Activated CD8-positive, alpha-beta memory T cell treated with anti-CD3 and anti-CD28 coated beads, Interleukin-2, amount 50 U/mL, for 4 hours (primary cell): ENCODE measurements around the gene BLCAP.
A peak's percentile ranks its signal among the peaks of the same experiment; 100 is the strongest.

Experiments used
- DNase-seq: peaks from one replicate; pipeline ENCODE4 v3.0.0-alpha.2; 2020

BLCAP gene

DNA sequence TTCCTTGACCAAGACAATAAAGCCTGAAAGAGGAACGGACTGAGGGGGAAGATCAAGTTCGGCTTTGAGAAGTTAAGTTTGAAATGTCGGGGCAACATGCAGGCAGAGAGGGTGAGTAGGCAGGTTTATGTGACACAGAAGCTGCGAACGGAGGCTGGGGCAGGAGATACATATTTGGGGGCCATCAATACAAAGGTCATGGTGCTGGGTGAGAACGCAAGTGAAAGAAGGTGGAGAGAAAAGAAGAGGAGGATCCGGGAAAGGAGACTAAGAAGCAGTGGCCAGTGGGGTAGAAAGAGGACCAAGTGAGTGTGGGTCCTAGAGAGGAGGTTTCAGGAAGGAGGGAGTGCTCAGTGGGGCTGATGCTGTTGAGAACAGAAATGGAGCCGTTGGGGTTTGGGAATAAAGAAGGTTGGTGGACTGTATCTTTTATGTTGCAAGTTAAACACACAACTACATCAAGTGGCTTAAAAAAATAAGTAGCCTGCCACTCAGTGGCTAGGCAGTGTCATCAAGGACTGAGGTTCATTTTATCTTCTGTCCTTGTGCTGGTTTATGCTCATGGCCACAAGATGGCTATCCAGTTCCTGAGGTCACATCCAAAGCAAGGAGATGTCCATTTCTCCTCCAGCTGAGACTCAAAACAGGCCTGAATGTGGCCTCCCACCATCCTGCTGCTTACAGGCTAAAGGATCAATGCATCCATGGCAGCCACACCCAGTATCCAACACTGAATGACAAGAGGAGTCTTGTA, 1.7 kb upstream of the BLCAP start:
- no peak for DNase-seq

DNA sequence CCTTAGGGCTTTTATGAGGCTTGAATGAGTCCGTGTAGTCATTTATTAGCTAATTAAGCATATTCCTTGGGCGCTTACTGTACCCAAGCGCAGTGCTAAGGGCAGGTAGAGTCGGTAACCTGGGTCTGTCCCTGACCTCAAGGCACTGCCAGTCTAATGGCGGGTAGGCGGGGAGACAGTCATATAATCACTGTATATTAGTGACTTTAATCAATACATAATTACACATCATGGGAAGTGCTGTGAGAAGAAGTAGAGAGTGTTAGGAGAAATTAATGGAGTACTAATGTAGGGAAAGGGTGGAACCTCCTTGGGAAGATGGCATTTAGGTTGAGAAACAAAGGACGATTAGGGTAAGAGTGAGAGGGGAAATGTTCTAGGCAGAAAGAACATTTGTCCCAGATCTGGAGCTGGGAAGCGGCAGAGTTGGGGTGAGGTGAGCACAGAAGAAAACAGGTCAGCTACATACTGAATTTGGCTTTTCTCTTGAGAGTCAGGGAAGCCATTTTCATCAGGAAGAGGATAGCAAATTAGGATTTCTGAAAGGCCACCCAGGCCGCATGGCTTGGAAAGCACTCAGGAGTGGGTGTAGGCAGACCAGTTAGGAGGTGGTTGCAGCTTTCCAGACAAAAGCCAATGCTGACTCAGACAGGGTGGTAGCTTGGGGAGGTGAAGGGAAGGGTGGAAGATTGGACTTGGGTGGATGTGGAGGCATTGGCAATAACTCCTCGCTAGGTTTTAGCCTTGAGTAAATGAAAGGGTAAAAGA, 954 bp upstream of the BLCAP start:
- DNase-seq, result no peak

DNA sequence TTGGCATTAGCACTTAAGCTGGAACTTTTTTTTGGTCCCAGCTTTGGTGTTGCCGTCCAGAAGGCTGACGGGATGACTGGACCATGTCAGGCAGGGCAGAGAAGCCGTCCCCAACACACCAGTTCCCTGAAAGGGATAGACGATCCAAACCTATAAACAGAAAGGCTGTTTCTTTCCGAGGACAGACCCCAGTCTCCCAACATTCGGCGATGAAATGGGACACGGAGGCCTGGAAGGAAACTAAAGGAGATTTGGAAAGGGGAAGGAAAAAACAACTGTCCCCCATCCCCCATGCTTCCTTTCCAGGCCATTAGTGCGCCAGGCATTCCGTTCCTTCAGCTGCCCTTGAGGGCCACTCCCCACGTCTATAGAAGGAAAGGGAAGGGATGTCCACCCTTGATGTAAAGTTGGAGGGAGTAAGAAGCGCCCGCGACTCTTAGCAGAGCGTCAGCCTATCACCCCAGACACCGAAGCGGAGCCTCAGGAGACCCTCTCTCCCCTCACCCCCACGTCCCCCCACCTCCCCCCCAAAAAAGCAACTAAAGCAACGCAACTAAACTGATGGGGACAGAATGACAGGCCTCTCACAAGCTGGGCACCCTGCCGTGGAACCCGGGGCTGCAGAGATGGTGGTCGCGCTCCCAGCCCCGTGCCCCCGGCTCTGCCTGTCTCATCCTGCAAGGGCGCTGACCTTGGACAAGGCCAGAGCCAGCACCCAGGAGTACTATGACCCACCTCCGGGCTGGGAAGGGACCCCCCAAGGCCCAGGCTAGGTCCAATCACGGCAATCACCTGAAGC, 638 bp downstream of the BLCAP start:
- DNase-seq, result no peak

DNA sequence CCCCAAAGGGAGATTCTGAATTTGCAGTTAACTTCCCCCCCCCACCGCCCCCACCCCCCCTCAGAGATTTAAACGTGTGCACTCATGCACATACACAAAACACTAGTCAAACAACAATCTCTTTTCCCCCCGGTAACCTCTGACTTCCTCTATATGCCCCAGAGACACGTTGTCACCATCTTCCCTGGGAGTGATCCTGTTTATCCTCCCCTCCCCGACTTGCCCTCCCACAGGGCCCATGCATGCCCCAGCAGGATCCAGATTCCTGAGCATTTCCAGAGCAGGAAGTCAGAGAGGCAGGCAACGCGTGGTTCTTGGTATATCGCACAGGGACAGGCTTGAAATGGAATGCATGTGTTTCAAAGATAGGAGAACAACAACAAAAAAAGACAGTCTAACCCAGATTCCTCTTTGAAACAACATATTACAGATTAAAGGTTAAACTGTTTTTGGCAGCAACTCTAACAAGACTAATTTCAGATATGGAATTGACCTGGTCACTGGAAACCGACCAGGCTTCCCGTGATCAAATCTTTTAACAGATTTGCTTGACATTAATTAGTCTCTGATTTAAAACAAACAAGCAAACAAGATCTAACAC, 1.3 kb downstream of the BLCAP start:
- DNase-seq, result no peak

DNA sequence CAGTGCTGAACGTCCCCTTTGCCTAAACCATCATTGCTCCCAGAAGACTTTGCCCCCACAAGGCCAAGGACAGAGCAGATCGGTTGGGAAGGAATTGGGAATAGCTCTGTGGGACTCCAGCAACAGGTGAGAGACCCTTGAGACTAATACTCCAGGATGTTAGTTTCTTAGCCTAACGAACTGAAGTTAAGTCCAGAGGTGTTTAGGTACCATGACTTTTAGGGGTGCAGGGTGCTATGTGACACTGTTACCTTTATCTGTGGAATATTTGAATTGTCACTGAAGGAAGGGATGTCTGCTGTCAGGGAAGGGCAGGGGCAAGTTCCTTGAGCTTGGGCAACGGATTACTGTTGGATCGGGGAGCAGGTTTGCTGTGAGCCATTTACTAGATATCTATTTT, 1.9 kb downstream of the BLCAP start:
- no peak for DNase-seq

DNA sequence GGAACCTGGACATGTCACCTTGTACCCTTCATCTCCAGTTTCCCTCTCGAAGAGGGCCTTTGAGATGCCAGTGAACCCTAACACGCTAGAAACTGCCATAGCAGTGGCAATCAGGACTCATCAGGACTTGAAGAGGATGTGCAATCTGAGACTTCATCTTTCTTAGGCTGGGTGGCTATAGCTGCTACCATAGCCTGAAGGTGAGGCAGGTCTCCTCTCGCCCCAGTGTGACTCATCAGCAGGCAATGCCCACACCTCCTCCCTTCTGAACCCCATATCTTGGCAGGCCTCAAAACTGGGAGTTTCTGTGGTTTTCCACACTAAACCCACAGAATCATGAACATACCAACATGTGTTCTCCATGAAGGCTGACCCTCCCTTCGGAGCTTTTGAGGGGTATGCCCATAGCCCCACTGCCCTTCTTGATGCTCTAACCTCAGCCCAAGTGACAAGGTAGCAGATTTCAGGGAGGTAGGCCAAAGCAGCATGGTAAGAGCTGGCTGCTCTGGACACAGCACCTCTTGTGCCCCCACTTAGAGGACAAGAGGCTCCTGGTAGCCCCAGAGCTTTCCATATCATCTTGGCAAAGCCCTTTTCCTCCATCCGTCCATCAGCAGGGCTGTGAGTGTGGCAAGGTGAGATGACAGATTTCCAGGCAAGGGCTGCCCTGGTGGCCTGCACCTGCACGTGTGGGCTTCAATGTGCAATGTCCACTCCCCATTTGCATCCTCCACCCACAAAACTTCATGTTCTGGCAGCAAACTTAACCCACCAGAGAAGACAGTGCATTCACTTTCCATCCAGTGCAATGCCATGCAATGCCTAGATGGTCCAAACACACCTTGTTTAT, 2.6 kb downstream of the BLCAP start:
- peak; percentile 25 for DNase-seq

DNA sequence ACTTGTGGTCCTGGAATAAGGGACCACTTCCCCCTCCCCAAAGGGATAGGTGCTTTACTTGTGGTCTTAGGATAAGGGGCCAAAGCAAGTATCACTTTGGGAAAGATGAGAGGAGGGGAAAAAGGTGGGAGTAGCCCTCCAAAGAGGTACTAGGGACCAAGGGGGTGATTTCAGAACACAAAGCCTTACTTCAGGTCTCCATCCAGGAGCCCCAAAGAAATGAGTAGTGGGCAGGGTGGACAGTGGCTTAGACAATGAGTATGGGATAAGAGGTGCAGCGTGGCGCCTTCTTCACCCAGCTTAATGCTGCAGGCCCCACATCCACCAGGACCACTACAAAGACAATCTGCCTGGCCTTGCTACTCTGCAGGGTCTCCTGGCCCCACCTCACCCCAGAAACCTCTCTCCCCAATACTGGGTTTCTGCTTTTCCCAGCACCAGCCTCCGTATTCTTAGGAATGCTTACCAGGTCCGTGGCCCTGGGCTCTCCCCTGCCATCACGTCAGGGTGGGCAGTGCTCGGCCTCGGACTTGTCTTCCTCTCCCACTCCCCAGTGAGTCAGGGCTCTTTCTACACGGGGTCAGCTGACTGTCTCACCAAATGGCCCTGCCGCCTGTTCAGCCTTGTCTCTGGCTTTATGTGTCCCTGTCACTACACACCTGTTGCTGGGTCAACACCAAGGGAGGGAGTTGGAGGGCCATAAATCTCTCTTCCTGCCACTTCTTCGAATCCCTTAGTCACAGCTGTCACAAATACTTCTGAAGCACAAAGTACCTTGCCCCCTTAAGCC, 3.6 kb downstream of the BLCAP start:
- DNase-seq, result no peak

DNA sequence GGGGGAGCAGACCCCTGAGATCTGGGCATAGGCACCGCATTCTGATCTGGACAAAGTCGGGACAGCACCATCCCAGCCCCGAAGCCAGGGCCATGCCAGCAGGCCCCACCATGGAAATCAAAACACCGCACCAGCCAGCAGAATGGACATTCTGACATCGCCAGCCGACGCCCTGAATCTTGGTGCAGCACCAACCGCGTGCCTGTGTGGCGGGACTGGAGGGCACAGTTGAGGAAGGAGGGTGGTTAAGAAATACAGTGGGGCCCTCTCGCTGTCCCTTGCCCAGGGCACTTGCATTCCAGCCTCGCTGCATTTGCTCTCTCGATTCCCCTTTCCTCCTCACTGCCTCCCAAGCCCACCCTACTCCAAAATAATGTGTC, 4.7 kb downstream of the BLCAP start:
- no peak for DNase-seq

DNA sequence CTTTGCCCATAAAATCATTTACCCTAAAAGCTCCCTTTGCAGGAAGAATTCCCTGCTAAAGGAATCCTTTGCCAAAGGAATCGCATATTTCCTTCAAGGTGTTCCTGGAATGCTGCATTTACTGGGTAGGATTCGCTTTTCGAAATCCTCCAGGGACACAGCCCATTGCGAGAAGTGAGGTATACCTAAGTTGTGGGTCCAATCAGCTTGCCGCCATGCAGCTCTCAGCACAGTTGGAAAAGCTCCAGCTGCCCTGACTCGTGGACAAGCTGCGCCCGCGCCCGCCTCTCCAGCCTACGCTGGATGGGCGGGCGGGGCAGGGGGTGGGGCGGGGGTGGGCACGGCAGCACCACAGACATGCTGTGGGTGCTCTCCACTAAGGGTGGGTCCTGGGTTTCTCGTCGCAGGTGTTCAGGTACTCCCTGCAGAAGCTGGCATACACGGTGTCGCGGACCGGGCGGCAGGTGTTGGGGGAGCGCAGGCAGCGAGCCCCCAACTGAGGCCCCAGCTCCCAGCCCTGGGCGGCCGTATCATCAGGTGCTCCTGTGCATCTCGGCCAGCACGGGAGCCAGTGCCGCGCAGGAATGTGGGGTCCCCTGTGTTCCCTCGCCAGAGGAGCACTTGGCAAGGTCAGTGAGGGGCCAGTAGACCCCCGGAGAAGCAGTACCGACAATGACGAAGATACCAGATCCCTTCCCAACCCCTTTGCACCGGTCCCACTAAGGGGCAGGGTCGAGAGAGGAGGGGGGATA, 5.2 kb downstream of the BLCAP start:
- no peak for DNase-seq

DNA sequence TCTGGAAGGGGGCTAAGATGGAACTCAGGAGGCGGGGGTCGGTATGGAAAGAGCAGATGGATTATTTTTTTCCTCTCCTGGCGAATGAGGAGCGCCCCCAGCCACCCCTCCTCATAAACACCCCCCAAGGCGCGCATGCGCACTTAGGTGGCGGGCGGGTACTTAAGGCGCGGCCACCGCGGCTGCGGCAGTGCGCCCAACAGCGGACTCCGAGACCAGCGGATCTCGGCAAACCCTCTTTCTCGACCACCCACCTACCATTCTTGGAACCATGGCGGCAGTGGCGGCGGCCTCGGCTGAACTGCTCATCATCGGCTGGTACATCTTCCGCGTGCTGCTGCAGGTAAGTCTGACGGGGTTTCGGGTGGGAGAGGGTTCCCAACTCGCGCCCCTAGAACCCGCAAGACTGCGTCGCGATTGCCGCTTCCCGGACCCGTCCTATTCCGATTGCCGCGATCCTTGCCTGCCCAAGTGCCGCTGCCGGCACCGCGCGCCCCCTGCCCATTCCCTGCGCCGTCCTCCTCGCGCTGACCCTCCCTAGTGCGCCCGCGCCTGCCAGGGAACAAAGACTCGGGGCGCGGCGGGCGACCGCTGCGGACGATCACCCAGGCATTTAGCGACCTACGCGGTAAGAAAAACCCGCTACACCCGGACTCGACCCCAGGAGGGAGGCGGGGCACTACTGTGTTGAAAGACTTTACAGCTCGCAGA, 6.5 kb downstream of the BLCAP start, which contains the start of gene NNAT:
Gene NNAT, plus strand, starts transcription at position 190 of the 711 bp plus-strand sequence. Its CDS starts 82 bp downstream, at position 272.
- DNase-seq, result no peak

DNA sequence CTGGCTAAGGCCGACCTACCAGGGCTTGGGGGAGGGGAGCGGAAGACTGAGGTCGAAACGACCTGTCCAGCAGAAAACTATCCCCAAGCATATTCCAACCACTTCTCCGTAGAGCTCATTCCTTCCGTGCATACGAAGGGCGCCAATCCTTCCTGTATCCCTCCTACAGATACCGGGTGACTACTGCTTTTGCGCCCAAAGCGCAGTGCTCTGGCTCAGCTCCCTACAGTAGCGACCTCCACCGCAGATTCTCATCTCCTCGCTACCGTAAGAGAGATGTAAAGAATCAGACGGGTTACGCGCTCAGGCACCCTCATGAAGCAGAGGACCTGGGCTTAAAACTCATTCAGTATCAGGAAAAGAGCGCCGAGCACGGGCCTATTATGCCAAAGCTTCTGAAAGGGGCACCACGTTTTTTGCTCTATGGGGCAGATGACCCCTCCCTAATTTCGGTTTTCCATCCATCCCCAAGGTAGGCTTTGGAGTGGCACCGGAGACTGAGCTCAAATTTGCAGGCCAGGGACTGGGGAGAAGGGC, 7.2 kb downstream of the BLCAP start:
- no peak for DNase-seq

DNA sequence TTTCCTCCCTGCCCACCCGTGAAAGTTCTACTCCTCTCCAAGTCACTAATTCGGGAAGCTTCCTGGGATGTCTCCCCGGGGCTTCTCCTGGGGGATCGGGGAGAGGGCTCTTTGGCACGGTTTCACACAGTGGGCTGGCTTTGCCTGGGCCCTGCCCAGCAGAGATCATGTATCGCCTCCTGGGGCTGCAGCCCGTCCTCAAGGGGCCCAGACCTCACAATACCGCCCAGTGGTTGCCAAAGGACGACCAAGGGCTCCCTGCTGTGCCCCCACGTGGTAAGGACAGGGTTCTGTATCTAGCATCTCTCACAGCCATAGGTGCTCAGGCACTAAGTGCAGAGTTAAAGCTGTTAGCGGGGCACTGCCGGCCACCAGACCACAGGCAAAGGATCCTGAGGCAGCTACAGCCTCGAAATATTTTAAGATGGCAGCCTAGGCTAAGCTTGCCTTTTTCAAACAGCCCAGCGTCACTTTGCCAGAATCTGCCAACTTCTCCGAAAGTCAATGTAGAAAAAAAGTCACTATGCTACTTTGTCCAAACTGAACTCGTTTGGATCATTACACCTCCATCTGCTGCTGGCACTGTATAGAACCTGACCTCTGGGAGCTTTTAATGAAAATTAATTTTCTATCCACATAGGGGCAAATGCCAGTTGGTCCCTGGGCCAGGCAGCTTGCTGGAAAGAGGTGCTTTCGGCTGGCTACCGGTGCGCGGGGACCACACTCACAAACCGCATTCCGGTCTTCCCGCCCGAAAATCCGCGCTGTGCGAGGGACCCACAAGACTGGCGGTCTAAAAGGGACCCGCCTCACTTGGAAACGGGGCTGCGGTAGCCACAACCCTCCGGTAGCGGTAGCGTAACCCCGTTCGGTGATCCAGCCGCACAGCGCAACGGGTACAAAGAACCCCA, 7.9 kb downstream of the BLCAP start:
- no peak for DNase-seq

DNA sequence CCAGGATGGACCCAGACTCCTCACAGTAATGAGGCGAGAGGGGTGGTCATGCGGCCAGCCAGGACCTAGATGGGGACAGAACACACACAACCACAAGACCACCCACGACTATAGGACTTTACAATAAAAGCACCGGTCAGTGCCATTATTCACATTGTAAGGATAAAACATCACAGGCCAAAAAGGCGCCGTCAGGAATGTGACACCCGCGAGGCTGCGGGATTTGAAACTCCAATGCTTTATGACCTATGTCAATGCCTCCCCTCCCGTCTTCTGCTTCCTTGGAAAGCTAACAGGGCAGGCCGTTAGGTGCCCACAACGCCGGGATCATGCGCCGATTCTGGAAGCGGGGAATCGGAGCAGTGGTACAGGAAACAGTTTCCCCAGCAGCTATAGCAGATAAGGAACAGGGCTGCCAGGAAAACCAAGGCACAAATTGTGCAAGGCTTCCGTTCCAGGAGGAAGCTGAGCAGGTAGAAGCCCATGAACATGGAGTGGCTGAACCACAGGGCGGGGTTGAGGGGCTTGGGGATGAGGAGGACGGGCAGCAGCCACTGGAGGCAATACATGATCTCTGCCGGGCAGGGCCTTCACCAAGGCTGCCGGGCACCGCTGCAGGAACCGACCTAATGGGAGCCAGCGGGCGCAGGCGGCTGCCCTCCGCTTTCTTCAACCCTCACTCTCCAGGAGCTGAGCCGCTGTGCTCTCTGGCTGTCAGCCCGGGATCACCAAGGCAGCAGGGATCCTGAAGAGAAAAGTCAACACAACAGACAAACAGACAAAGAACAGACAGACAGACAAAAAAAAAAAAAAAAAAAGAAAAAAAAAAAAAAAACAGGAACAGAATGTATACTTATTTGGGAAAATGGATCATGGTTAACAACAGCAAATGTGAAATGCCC, 8.8 kb downstream of the BLCAP start:
- DNase-seq, result no peak

DNA sequence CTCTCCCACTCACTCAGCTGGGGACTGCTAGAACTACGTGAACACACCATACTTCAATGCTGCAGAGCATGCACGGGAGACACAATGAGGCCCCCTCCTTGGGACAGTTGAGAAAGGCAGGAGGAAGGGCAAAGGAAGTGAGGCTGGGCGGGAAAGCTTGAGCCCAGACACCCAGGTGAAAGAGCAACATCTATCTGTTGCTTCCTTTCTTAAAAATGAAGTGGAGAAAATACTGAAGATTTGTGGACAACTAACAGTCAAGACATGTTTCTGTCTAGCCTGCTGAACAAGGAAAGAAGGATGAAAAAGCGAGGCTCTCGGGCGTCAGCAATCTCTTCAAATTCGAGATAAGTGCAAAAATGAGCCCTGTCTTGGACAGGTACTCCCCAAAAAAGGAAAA, 9.6 kb downstream of the BLCAP start:
- DNase-seq, result no peak

DNA sequence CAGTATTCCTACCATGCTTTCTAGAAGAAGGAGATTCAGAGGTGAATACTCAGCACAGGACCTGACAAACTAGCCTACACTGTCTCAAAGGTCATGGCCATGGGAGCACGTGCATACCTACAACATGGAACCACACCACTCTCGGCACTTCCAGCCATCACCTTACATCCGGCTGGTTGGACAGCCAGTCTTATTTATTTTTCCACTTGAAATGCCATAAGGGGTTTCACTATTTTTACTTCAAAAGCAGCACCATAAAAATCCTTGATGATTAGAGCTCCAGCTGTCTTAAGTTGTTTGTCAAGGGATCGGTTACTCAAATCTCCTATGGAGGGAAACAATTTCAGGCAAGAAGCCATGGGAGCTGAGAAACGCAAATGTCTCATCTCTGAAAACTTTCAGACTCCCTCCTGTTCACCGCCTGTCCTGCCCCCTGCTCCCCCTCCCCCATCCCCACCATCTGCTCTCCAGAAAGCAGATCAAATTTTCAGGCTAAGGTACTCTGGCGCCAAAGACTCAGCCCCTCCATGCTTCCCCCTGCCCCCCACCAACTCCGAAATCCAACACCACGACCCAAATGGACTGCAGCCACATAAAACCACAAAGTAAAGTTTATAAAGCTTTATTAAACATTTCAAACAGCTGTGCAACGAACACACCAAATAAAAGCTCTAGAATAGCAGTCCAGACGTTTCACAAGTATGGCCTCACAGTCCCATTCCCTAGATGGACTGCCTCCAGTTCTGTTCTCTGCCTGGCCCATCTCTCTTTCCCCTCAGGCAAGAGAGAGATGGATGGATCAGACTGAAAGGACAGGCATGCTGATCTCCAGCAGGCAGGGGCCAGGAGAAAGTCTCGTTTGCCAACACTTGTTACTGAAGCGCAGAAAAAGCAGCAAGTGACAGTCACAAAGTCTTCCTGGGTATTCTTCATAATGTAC, 10.6 kb downstream of the BLCAP start:
- DNase-seq, result no peak

DNA sequence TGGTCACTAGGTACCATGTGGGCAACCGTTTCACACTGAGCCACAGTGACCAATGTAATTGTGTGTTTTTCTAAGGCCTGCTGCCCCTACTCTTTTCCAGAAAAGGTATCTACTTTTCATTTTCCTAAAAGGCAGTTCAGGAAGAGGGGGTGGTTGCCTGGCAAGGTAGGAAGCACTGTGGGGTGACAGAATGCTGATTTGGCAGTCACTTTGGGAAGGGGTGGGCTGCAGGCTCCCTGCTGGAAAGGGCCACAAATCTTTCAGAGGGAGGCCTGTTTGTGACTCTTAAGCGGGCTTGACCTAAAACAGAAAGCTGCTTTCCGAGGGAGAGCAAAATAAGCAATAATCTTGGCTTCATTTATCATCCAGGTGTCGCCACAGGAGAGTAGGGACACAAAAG, 11.8 kb downstream of the BLCAP start:
- DNase-seq, result no peak
